KMS-11 (cell line): ENCODE data around the gene LRRC4B.

Source experiments
- H2AFZ ChIP-seq: fragments of 200-600 bp; sonication (generic); 2 replicates; pipeline ENCODE4 v1.6.1; 2016; ENCODE audit warnings: antibody characterized with exemption, mixed run types, low read depth
- H3K27ac ChIP-seq: fragments of 200-600 bp; sonication (generic); 2 replicates; pipeline ENCODE4 v1.6.1; 2016; ENCODE audit warnings: mild to moderate bottlenecking, mixed run types
- H3K27me3 ChIP-seq: fragments of 200-600 bp; sonication (generic); 2 replicates; pipeline ENCODE4 v1.6.1; 2017; ENCODE audit warnings: mild to moderate bottlenecking, low read depth, mixed run types, moderate library complexity; ENCODE audit not compliant: insufficient read depth
- H3K36me3 ChIP-seq: fragments of 200-600 bp; sonication (generic); 2 replicates; pipeline ENCODE4 v1.6.1; 2017; ENCODE audit warnings: mild to moderate bottlenecking, mixed run types; ENCODE audit not compliant: insufficient read depth
- H3K4me1 ChIP-seq: fragments of 200-600 bp; sonication (generic); 2 replicates; pipeline ENCODE4 v1.6.1; 2016; ENCODE audit warnings: mild to moderate bottlenecking, low read depth, mixed run types; ENCODE audit not compliant: poor library complexity, severe bottlenecking
- H3K4me2 ChIP-seq: fragments of 200-600 bp; sonication (generic); 2 replicates; pipeline ENCODE4 v1.7.0; 2016; ENCODE audit warnings: mild to moderate bottlenecking, mixed run types
- H3K4me3 ChIP-seq: fragments of 200-600 bp; sonication (generic); IDR thresholded peaks from 2 replicates; pipeline ENCODE4 v1.6.1; 2017; ENCODE audit warnings: low read depth, low read length, mixed read lengths; ENCODE audit not compliant: insufficient read depth
- H3K79me2 ChIP-seq: fragments of 200-600 bp; sonication (generic); 2 replicates; pipeline ENCODE4 v1.6.1; 2016; ENCODE audit warnings: low read depth, mixed run types; ENCODE audit not compliant: insufficient read depth
- H3K9ac ChIP-seq: fragments of 200-600 bp; sonication (generic); 2 replicates; pipeline ENCODE4 v1.6.1; 2016; ENCODE audit warnings: mild to moderate bottlenecking, mixed run types
- H4K20me1 ChIP-seq: fragments of 200-600 bp; sonication (generic); 2 replicates; pipeline ENCODE4 v1.6.1; 2016; ENCODE audit warnings: mild to moderate bottlenecking, mixed run types; ENCODE audit not compliant: insufficient read depth
- CTCF ChIP-seq: fragments of 200-600 bp; sonication (generic); conservative IDR thresholded peaks from 2 replicates; pipeline ENCODE4 v1.6.1; 2017; ENCODE audit warnings: low read depth, mild to moderate bottlenecking, antibody characterized with exemption, low read length, moderate library complexity, mixed read lengths

Gene LRRC4B

GRCh38 chr19:50554212-50554611 lies 14.0 kb downstream of the LRRC4B start:
- Histone ChIP-seq H3K9ac (no peak overlapping the region), H3K27ac (no peak overlapping the region), H3K36me3 (no peaks in the 10 kb centered on the region), H3K4me3 (no peak overlapping the region), H3K4me1 (no peaks in the 10 kb centered on the region), H3K79me2 (no peaks in the 10 kb centered on the region), H4K20me1 (no peaks in the 10 kb centered on the region), H3K27me3 (peaks cover 65% of the 10 kb centered on the region), H3K4me2 (no peak overlapping the region), H2AFZ (no peak overlapping the region)
- TF ChIP-seq CTCF: no peak

- Histone ChIP-seq H3K79me2 (no peaks in the 10 kb centered on the region), H3K4me2 (no peak overlapping the region), H3K27ac (no peak overlapping the region), H3K4me3 (no peak overlapping the region), H3K27me3 (peaks cover 61% of the 10 kb centered on the region), H2AFZ (no peak overlapping the region), H4K20me1 (no peaks in the 10 kb centered on the region), H3K4me1 (no peaks in the 10 kb centered on the region), H3K36me3 (no peaks in the 10 kb centered on the region), H3K9ac (no peak overlapping the region)
- no peak for TF ChIP-seq CTCF
Observed at GRCh38 chr19:50553134-50553703, 15.0 kb downstream of the LRRC4B start.

GRCh38 chr19:50552540-50552939 lies 15.7 kb downstream of the LRRC4B start:
- no peaks in the 10 kb centered on the region for H3K79me2 ChIP-seq

GRCh38 chr19:50551715-50552187 lies 16.5 kb downstream of the LRRC4B start:
- no peak overlapping the region for H2AFZ ChIP-seq

More at GRCh38 chr19:50552540-50552939, 15.7 kb downstream of the LRRC4B start:
- no peak for TF ChIP-seq CTCF
- Histone ChIP-seq H3K27me3 (peaks cover 64% of the 10 kb centered on the region), H2AFZ (no peak overlapping the region), H3K4me2 (no peak overlapping the region), H3K4me1 (no peaks in the 10 kb centered on the region), H3K36me3 (no peaks in the 10 kb centered on the region), H3K9ac (no peak overlapping the region), H3K27ac (no peak overlapping the region), H3K4me3 (no peak overlapping the region), H4K20me1 (no peaks in the 10 kb centered on the region)

More at GRCh38 chr19:50551715-50552187, 16.5 kb downstream of the LRRC4B start:
- Histone ChIP-seq H3K4me1 (no peaks in the 10 kb centered on the region), H3K4me3 (no peak overlapping the region), H3K27ac (no peak overlapping the region), H3K27me3 (peaks cover 61% of the 10 kb centered on the region), H3K79me2 (no peaks in the 10 kb centered on the region), H4K20me1 (no peaks in the 10 kb centered on the region), H3K4me2 (no peak overlapping the region), H3K36me3 (no peaks in the 10 kb centered on the region), H3K9ac (no peak overlapping the region)
- no peak for TF ChIP-seq CTCF
